Endodermal cell (in vitro differentiated cells): ENCODE results near the gene SERPINA1. TPM values are rescaled to one million over a fixed set of nuclear protein-coding genes. Genes with fewer than 3 reads are reported as not detected.

Source experiments
- DNase-seq: peaks from one replicate; pipeline ENCODE4 v3.0.0-alpha.2; 2017
- H3K27ac ChIP-seq: 2 replicates; pipeline ENCODE4 v1.5.1; 2013; ENCODE audit warnings: mild to moderate bottlenecking, low read depth, low read length, moderate library complexity
- H3K27me3 ChIP-seq: 2 replicates; pipeline ENCODE4 v1.6.1; 2013; ENCODE audit warnings: mild to moderate bottlenecking, low read length, moderate library complexity; ENCODE audit not compliant: insufficient read depth, control insufficient read depth, poor library complexity, severe bottlenecking
- H3K36me3 ChIP-seq: 2 replicates; pipeline ENCODE4 v1.7.0; 2013; ENCODE audit warnings: mild to moderate bottlenecking, low read length, moderate library complexity; ENCODE audit not compliant: control insufficient read depth, insufficient read depth
- H3K4me1 ChIP-seq: one replicate; pipeline ENCODE4 v1.7.0; 2013; ENCODE audit warnings: low read length; ENCODE audit not compliant: control insufficient read depth, insufficient read depth
- H3K4me3 ChIP-seq: 2 replicates; pipeline ENCODE4 v1.5.1; 2013; ENCODE audit warnings: mild to moderate bottlenecking, low read length, moderate library complexity
- H3K9ac ChIP-seq: 2 replicates; pipeline ENCODE4 v1.6.1; 2013; ENCODE audit warnings: mild to moderate bottlenecking, low read length, moderate library complexity; ENCODE audit not compliant: poor library complexity, severe bottlenecking; ENCODE audit errors: extremely low read depth
- H3K9me3 ChIP-seq: 2 replicates; pipeline ENCODE4 v1.6.1; 2013; ENCODE audit warnings: mild to moderate bottlenecking, low read length, moderate library complexity; ENCODE audit not compliant: control insufficient read depth
- H3K27ac Mint-ChIP-seq: 2 replicates; pipeline ENCODE4 v1.8.0; 2020; ENCODE audit warnings: mixed read lengths
- H3K27me3 Mint-ChIP-seq: 2 replicates; pipeline ENCODE4 v1.8.0; 2021; ENCODE audit warnings: mild to moderate bottlenecking, mixed read lengths; ENCODE audit not compliant: insufficient read depth
- H3K36me3 Mint-ChIP-seq: 2 replicates; pipeline ENCODE4 v1.8.0; 2020; ENCODE audit warnings: low read depth, mixed read lengths
- H3K4me1 Mint-ChIP-seq: 2 replicates; pipeline ENCODE4 v1.8.0; 2020; ENCODE audit warnings: mixed read lengths
- H3K4me3 Mint-ChIP-seq: 2 replicates; pipeline ENCODE4 v1.8.0; 2020; ENCODE audit warnings: mild to moderate bottlenecking, moderate library complexity, mixed read lengths
- H3K9me3 Mint-ChIP-seq: 2 replicates; pipeline ENCODE4 v1.8.0; 2020; ENCODE audit warnings: mild to moderate bottlenecking, mixed read lengths
- WGBS, 2 experiments: methylation state at CpG; one replicate each; pipeline versions ENCODE4 v1.1.5 to v1.1.7; 2013; ENCODE audit warnings: missing lambda C conversion rate in 2 of 2, mixed read lengths in 1 of 2; ENCODE audit not compliant: insufficient coverage in 1 of 2, insufficient read length in 1 of 2; 5-methylcytosine and 5-hydroxymethylcytosine counted together
- total RNA-seq, 2 donors: library from RNA; stranded (reverse); fragmentation: NEBNext Ultra II Directional in 1 of 2; extraction: Animal tissue kit (Norgen Biotek cat#: 25700) in 1 of 2; gene quantifications; 2 replicates in 1 of 2; 3 replicates in 1 of 2; pipeline ENCODE4 v1.2.1, GENCODE V29; 2021
- TF ChIP-seq, protein P1 (sequence below): fragments of 200-600 bp; sonication (generic); conservative IDR thresholded peaks from 2 replicates; pipeline ENCODE4 v1.5.0; 2021; ENCODE audit warnings: antibody characterized with exemption, mild to moderate bottlenecking

Gene SERPINA1
- total RNA-seq, 2 donors from 2014 or later: 1.2 TPM; not detected in 1

DNA sequence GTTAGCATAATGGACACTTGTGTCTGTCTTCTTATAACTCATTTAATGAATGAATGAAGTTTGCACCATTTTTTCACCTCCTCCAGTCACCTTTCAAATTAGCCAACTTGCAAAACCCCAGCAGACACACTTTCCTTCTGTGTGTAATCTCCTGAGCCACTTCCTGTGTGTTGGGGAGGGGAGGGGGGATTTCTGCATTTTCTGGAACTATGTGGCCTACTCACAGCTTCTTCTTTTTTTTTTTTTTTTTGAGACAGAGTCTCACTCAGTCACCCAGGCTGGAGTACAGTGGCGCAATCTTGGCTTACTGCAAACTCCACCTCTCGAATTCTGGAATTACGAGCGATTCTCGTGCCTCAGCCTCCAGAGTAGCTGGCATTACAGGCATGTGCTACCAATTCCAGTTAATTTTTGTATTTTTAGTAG, 4.1 kb upstream of the SERPINA1 start:
- H3K36me3 Mint-ChIP-seq: no peaks in the 10 kb centered on the region
- Histone ChIP-seq H3K27ac (no peak overlapping the region), H3K4me3 (no peak overlapping the region), H3K9ac (no peak overlapping the region), H3K4me1 (peaks cover 2% of the 10 kb centered on the region), H3K9me3 (no peaks in the 10 kb centered on the region), H3K27me3 (peaks cover 44% of the 10 kb centered on the region), H3K36me3 (no peaks in the 10 kb centered on the region)
- peaks cover 46% of the 10 kb centered on the region for H3K27me3 Mint-ChIP-seq
- no peak overlapping the region for H3K4me3 Mint-ChIP-seq
- H3K4me1 Mint-ChIP-seq: peaks cover 18% of the 10 kb centered on the region
- no peak overlapping the region for H3K27ac Mint-ChIP-seq
- 93 to 97% methylated on average over 5 of the region's 5 CpGs for WGBS, 2 experiments
- TF ChIP-seq, protein P1, sequence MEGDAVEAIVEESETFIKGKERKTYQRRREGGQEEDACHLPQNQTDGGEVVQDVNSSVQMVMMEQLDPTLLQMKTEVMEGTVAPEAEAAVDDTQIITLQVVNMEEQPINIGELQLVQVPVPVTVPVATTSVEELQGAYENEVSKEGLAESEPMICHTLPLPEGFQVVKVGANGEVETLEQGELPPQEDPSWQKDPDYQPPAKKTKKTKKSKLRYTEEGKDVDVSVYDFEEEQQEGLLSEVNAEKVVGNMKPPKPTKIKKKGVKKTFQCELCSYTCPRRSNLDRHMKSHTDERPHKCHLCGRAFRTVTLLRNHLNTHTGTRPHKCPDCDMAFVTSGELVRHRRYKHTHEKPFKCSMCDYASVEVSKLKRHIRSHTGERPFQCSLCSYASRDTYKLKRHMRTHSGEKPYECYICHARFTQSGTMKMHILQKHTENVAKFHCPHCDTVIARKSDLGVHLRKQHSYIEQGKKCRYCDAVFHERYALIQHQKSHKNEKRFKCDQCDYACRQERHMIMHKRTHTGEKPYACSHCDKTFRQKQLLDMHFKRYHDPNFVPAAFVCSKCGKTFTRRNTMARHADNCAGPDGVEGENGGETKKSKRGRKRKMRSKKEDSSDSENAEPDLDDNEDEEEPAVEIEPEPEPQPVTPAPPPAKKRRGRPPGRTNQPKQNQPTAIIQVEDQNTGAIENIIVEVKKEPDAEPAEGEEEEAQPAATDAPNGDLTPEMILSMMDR: no peak
- no peak for DNase-seq
- no peaks in the 10 kb centered on the region for H3K9me3 Mint-ChIP-seq

DNA sequence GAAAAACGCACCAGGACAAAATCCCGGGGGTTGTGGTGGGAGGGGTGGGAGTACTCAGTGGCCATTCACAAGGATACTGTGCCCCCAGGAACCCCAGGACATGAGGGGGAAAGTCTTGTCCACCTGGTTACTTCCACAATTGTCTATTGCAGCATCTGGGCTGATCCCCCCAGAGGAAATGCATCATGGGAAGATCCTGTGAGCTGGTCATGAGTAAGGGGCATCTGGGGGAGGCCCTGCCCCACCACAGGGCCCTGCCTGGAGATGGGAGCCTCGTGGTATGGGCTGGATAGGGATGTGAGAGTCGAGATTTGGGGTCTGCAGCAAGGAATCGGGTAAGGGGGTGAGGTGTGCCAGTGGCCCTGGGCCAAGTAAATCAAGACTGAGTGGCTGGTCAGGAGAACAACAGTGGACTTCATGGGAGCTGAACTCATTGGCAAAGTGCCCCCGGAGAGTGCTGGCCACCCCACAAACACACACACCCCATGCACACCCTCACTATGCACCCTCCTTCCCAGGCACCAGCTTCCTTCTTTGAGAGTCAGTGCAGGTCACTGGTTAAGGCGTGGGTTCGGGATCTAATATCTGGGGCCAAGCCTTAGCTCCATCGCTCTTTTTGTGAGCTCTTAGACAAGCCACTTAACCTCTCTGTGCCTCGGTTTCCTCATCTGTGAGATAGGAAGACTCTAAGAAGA, 3.0 kb upstream of the SERPINA1 start:
- Mint-ChIP-seq H3K9me3 (no peaks in the 10 kb centered on the region), H3K4me1 (peaks cover 9% of the 10 kb centered on the region), H3K27me3 (peaks cover 37% of the 10 kb centered on the region), H3K36me3 (no peaks in the 10 kb centered on the region), H3K27ac (no peak overlapping the region), H3K4me3 (no peak overlapping the region)
- WGBS, 2 experiments: 91 to 100% methylated on average over 6 to 10 of the region's 10 CpGs
- Histone ChIP-seq H3K9ac (no peak overlapping the region), H3K4me1 (no peaks in the 10 kb centered on the region), H3K4me3 (no peak overlapping the region), H3K27me3 (peaks cover 34% of the 10 kb centered on the region), H3K36me3 (no peaks in the 10 kb centered on the region), H3K9me3 (no peaks in the 10 kb centered on the region), H3K27ac (no peak overlapping the region)
- DNase-seq: peak; percentile 25
- TF ChIP-seq, protein P1: no peak

DNA sequence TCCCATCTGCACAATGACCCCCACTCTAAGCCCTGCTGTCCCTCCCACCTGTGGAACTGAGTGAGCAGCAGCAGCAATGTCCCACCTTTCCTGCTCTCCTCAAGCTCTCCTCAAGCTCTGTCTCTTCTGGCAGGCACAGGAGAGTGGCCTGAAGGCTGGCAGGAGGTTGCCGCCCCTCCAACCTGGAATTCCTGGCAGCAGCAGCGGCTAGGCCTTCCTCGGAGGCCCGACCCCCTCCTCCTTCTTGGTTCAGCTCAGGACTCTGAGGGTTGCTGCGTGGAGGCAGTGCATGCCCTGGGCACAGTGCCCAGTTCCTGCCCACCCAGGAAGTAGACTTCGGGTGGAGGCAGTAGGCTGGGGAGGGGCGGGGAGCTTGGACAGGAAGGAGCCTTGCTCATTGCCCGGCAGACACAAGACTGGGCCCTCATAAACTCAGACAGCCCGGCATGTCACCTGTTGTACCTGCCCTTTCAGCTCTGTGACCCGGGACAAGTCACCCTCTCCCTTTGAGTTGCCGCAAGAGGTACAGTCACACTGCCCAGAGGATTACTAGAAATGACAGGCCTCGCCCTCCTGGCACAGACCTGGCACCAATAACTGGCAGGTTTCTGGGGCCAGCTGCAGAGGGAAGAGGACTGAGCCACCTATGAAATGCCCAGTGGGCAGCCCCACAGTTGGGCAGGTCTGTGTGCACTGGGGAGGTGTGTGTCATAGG, 2.1 kb upstream of the SERPINA1 start:
- H3K27me3 Mint-ChIP-seq: peaks cover 28% of the 10 kb centered on the region
- Histone ChIP-seq H3K9me3 (no peaks in the 10 kb centered on the region), H3K4me1 (no peaks in the 10 kb centered on the region), H3K27me3 (peaks cover 25% of the 10 kb centered on the region), H3K4me3 (no peak overlapping the region), H3K9ac (no peak overlapping the region), H3K36me3 (no peaks in the 10 kb centered on the region), H3K27ac (no peak overlapping the region)
- WGBS, 2 experiments: 79 to 90% methylated on average over 8 to 12 of the region's 12 CpGs
- TF ChIP-seq, protein P1: no peak
- no peaks in the 10 kb centered on the region for H3K36me3 Mint-ChIP-seq
- no peaks in the 10 kb centered on the region for H3K9me3 Mint-ChIP-seq
- peaks cover 4% of the 10 kb centered on the region for H3K4me1 Mint-ChIP-seq
- DNase-seq: peak; percentile 56
- H3K4me3 Mint-ChIP-seq: no peak overlapping the region
- no peak overlapping the region for H3K27ac Mint-ChIP-seq
